H1 (cell line): ENCODE measurements around the gene HSDL2. TPM values are rescaled to one million over a fixed set of nuclear protein-coding genes. Genes with fewer than 3 reads are reported as not detected.

Experiments
- CTCF ChIA-PET: fragments of 300-600 bp; sonication (Branson Sonifier 250); formaldehyde crosslinking; loops from one replicate; lab custom pipeline; 2021; ENCODE audit not compliant: partially characterized antibody; lab: Charles Lee
- POLR2A ChIA-PET: fragments of 300-600 bp; sonication (Branson Sonifier 250); formaldehyde crosslinking; loops from one replicate; lab custom pipeline; 2021; ENCODE audit warnings: inconsistent platforms; ENCODE audit not compliant: partially characterized antibody; lab: Charles Lee
- DNase-seq, 2 experiments: peaks; one replicate each; pipeline versions ENCODE4 v3.0.0 to v3.0.0-alpha.2; 2010 to 2022; ENCODE audit warnings: low spot score in 2 of 2, low read depth in 1 of 2, mixed read lengths in 1 of 2
- FAIRE-seq: peaks from 2 replicates; lab custom pipeline; 2011; peaks lifted over from hg19 to GRCh38; lab: Jason Lieb, UNC
- H2AFZ ChIP-seq: 2 replicates; pipeline ENCODE4 v1.8.1; 2012; ENCODE audit warnings: low read length, inconsistent platforms
- H2AK5ac ChIP-seq: 2 replicates; pipeline ENCODE4 v1.6.1; 2013; ENCODE audit warnings: low read depth, low read length
- H2BK120ac ChIP-seq: replicated peaks from 2 replicates; pipeline ENCODE3; 2013; ENCODE audit warnings: low read depth, low read length, inconsistent platforms
- H2BK12ac ChIP-seq: 2 replicates; pipeline ENCODE4 v1.6.1; 2013; ENCODE audit warnings: low read depth, low read length
- H2BK15ac ChIP-seq: 2 replicates; pipeline ENCODE4 v1.6.1; 2013; ENCODE audit warnings: low read length
- H2BK20ac ChIP-seq: 2 replicates; pipeline ENCODE4 v1.6.1; 2013; ENCODE audit warnings: low read length
- H2BK5ac ChIP-seq: 2 replicates; pipeline ENCODE4 v1.6.1; 2013; ENCODE audit warnings: low read depth, low read length
- H3K14ac ChIP-seq: 2 replicates; pipeline ENCODE4 v1.6.1; 2013; ENCODE audit warnings: inconsistent platforms; ENCODE audit not compliant: insufficient read length
- H3K18ac ChIP-seq: 2 replicates; pipeline ENCODE4 v1.6.1; 2013; ENCODE audit warnings: low read length; ENCODE audit errors: extremely low read depth
- H3K23ac ChIP-seq: 2 replicates; pipeline ENCODE4 v1.6.1; 2013; ENCODE audit warnings: inconsistent platforms; ENCODE audit not compliant: insufficient read length
- H3K23me2 ChIP-seq: 2 replicates; pipeline ENCODE4 v1.6.1; 2013; ENCODE audit warnings: low read depth, low read length
- H3K27ac ChIP-seq: 2 replicates; pipeline ENCODE4 v1.6.1; 2011; ENCODE audit warnings: low read depth, low read length, inconsistent platforms
- H3K27me3 ChIP-seq, 4 experiments: replicated peaks in 1 of 4; 1 replicate in 1 of 4; 2 replicates in 3 of 4; pipeline versions ENCODE4 v1.6.1 to v1.8.1; 2011 to 2013; ENCODE audit warnings: low read length in 3 of 4, mild to moderate bottlenecking in 3 of 4, inconsistent platforms in 2 of 4, mixed read lengths in 2 of 4, moderate library complexity in 1 of 4; ENCODE audit not compliant: control insufficient read depth in 3 of 4, insufficient read depth in 3 of 4; ENCODE audit errors: extremely low read depth in 1 of 4
- H3K36me3 ChIP-seq, 4 experiments: 2 replicates each; pipeline versions ENCODE4 v1.6.1 to v1.8.1; 2011 to 2013; ENCODE audit warnings: mild to moderate bottlenecking in 4 of 4, low read length in 3 of 4, moderate library complexity in 2 of 4, control low read depth in 1 of 4, inconsistent platforms in 1 of 4; ENCODE audit not compliant: insufficient read depth in 4 of 4, control insufficient read depth in 2 of 4
- H3K4ac ChIP-seq: replicated peaks from 2 replicates; pipeline ENCODE3; 2013; ENCODE audit warnings: low read length, low read depth, mixed read lengths, inconsistent platforms; ENCODE audit not compliant: insufficient read length
- H3K4me1 ChIP-seq, 4 experiments: replicated peaks in 1 of 4; 1 replicate in 1 of 4; 2 replicates in 3 of 4; pipeline versions ENCODE4 v1.6.1 to v1.8.1; 2011 to 2013; ENCODE audit warnings: low read length in 3 of 4, inconsistent platforms in 2 of 4, mixed read lengths in 1 of 4; ENCODE audit not compliant: insufficient read depth in 4 of 4, control insufficient read depth in 3 of 4
- H3K4me2 ChIP-seq, 2 experiments: 2 replicates each; pipeline versions ENCODE4 v1.6.1 to v1.8.1; 2011 to 2013; ENCODE audit warnings: low read depth in 2 of 2, low read length in 2 of 2, control low read depth in 1 of 2, inconsistent platforms in 1 of 2, mild to moderate bottlenecking in 1 of 2; ENCODE audit not compliant: insufficient read depth in 1 of 2
- H3K4me3 ChIP-seq, 4 experiments: fragments of 200-600, 300-600 bp in 1 of 4; sonication (generic), shearing (Covaris generic), sonication (Bioruptor Twin) in 1 of 4; 2 replicates each; pipeline versions ENCODE4 v1.5.1 to v1.8.1; 2011 to 2016; ENCODE audit warnings: low read length in 4 of 4, low read depth in 3 of 4, control low read depth in 2 of 4, inconsistent platforms in 2 of 4, mild to moderate bottlenecking in 2 of 4, mixed read lengths in 1 of 4, moderate library complexity in 1 of 4; ENCODE audit not compliant: insufficient read depth in 2 of 4; ENCODE audit errors: extremely low read depth in 1 of 4
- H3K56ac ChIP-seq: replicated peaks from 2 replicates; pipeline ENCODE3; 2013; ENCODE audit warnings: low read depth, mild to moderate bottlenecking, mixed read lengths, low read length, inconsistent platforms; ENCODE audit not compliant: insufficient read length
- H3K79me1 ChIP-seq: 2 replicates; pipeline ENCODE4 v1.6.1; 2013; ENCODE audit warnings: low read depth, low read length, control low read depth
- H3K79me2 ChIP-seq, 2 experiments: 2 replicates each; pipeline versions ENCODE4 v1.6.1 to v1.8.1; 2012 to 2013; ENCODE audit warnings: low read length in 2 of 2, mild to moderate bottlenecking in 2 of 2, inconsistent platforms in 1 of 2; ENCODE audit not compliant: insufficient read depth in 2 of 2, control insufficient read depth in 1 of 2
- H3K9ac ChIP-seq, 4 experiments: replicated peaks in 1 of 4; 1 replicate in 1 of 4; 2 replicates in 3 of 4; pipeline versions ENCODE4 v1.6.1 to v1.8.1; 2011 to 2013; ENCODE audit warnings: low read depth in 3 of 4, low read length in 3 of 4, control low read depth in 2 of 4, mild to moderate bottlenecking in 2 of 4, moderate library complexity in 2 of 4, inconsistent platforms in 1 of 4; ENCODE audit errors: extremely low read depth in 1 of 4
- H3K9me3 ChIP-seq, 2 experiments: 2 replicates each; pipeline versions ENCODE4 v1.6.1 to v1.8.1; 2012 to 2013; ENCODE audit warnings: mild to moderate bottlenecking in 2 of 2, moderate library complexity in 2 of 2, control low read depth in 1 of 2, inconsistent platforms in 1 of 2, low read depth in 1 of 2, low read length in 1 of 2, mixed read lengths in 1 of 2; ENCODE audit not compliant: insufficient read depth in 2 of 2
- H4K20me1 ChIP-seq, 2 experiments: replicated peaks in 1 of 2; 2 replicates each; pipeline versions ENCODE3 to v1.8.1; 2011 to 2013; ENCODE audit warnings: inconsistent platforms in 2 of 2, low read length in 2 of 2, mild to moderate bottlenecking in 1 of 2; ENCODE audit not compliant: insufficient read depth in 2 of 2, control insufficient read depth in 1 of 2
- H4K5ac ChIP-seq: 2 replicates; pipeline ENCODE4 v1.6.1; 2013; ENCODE audit warnings: low read length, low read depth, mixed read lengths, inconsistent platforms; ENCODE audit not compliant: insufficient read length
- H4K8ac ChIP-seq: 2 replicates; pipeline ENCODE4 v1.8.0; 2013; ENCODE audit warnings: mild to moderate bottlenecking, moderate library complexity, low read length, inconsistent platforms; ENCODE audit not compliant: insufficient read depth; ENCODE audit errors: extremely low read depth
- H4K91ac ChIP-seq: replicated peaks from 2 replicates; pipeline ENCODE3; 2013; ENCODE audit warnings: low read length, mixed read lengths, inconsistent platforms; ENCODE audit not compliant: insufficient read length
- ATF3 ChIP-seq: IDR thresholded peaks from 2 replicates; pipeline ENCODE4 v1.6.1; 2011; ENCODE audit warnings: low read depth, mild to moderate bottlenecking, low read length; ENCODE audit not compliant: insufficient read depth
- BACH1 ChIP-seq: IDR thresholded peaks from 2 replicates; pipeline ENCODE4 v1.6.1; 2012; ENCODE audit warnings: low read length, improper control_type of control experiment
- BCL11A ChIP-seq, 2 experiments: IDR thresholded peaks; one replicate each; pipeline ENCODE4 v1.6.1; 2011; ENCODE audit warnings: low read depth in 2 of 2, low read length in 2 of 2, mild to moderate bottlenecking in 2 of 2
- CREB1 ChIP-seq: IDR thresholded peaks from 2 replicates; pipeline ENCODE4 v1.6.1; 2012; ENCODE audit warnings: inconsistent platforms
- CTBP2 ChIP-seq: IDR thresholded peaks from 2 replicates; pipeline ENCODE4 v1.7.0; 2011; ENCODE audit warnings: borderline replicate concordance, mild to moderate bottlenecking, moderate library complexity, mixed read lengths, low read length; ENCODE audit not compliant: insufficient read depth, insufficient read length
- MAX ChIP-seq: IDR thresholded peaks from 2 replicates; pipeline ENCODE4 v1.6.1; 2012; ENCODE audit warnings: inconsistent platforms
- NRF1 ChIP-seq: IDR thresholded peaks from 2 replicates; pipeline ENCODE4 v1.6.1; 2011; ENCODE audit warnings: mild to moderate bottlenecking, low read depth, low read length, improper control_type of control experiment
- POLR2AphosphoS5 ChIP-seq: IDR thresholded peaks from 2 replicates; pipeline ENCODE4 v1.6.1; 2011; ENCODE audit warnings: low read depth, low read length
- RFX5 ChIP-seq: IDR thresholded peaks from 2 replicates; pipeline ENCODE4 v1.6.1; 2011; ENCODE audit warnings: low read depth, low read length, improper control_type of control experiment, borderline replicate concordance
- SIRT6 ChIP-seq: IDR thresholded peaks from one replicate; pipeline ENCODE4 v1.7.1; 2012; ENCODE audit warnings: low read length, inconsistent platforms
- SP1 ChIP-seq: IDR thresholded peaks from 2 replicates; pipeline ENCODE4 v1.6.1; 2011; ENCODE audit warnings: low read depth, low read length
- SP4 ChIP-seq: IDR thresholded peaks from 2 replicates; pipeline ENCODE4 v1.6.1; 2012; ENCODE audit warnings: low read length, inconsistent platforms
- TAF1 ChIP-seq: IDR thresholded peaks from 2 replicates; pipeline ENCODE4 v1.6.1; 2011; ENCODE audit warnings: mild to moderate bottlenecking, low read depth, low read length
- TCF12 ChIP-seq: IDR thresholded peaks from 2 replicates; pipeline ENCODE4 v1.6.1; 2011; ENCODE audit warnings: low read depth, mild to moderate bottlenecking, low read length
- TEAD4 ChIP-seq: IDR thresholded peaks from 2 replicates; pipeline ENCODE4 v1.6.1; 2012; ENCODE audit warnings: low read depth, low read length, inconsistent platforms, mixed read lengths
- WGBS, 2 experiments: shearing (Covaris generic) in 1 of 2; methylation state at CpG; one replicate each; pipeline versions ENCODE4 v1.1.6 to v1.1.7; 2013 to 2015; ENCODE audit warnings: low lambda C conversion rate in 2 of 2, mixed read lengths in 2 of 2, inconsistent platforms in 1 of 2, low coverage in 1 of 2, missing lambda C conversion rate in 1 of 2; ENCODE audit not compliant: insufficient replicate concordance in 2 of 2, insufficient coverage in 1 of 2, insufficient read length in 1 of 2; ENCODE audit errors: extremely low coverage in 1 of 2, missing lambda C conversion rate in 1 of 2; 5-methylcytosine and 5-hydroxymethylcytosine counted together
- polyA plus RNA-seq, 7 experiments: library from polyadenylated mRNA; depleted of rRNA in 3 of 7; stranded (reverse) in 5 of 7; unstranded in 2 of 7; fragments of >200 nt in 5 of 7; fragments of 200-250 nt in 2 of 7; gene quantifications; 1 replicate in 5 of 7; 2 replicates in 1 of 7; 4 replicates in 1 of 7; pipeline versions ENCODE4 v1.2.1 to v1.2.3, GENCODE V29; 2011 to 2013; ENCODE audit warnings: missing spikeins in 2 of 7, mixed read lengths in 2 of 7
- total RNA-seq: library from RNA; stranded (reverse); fragmentation: NEBNext Ultra II Directional; extraction: Animal tissue kit (Norgen Biotek cat#: 25700); gene quantifications from 2 replicates; pipeline ENCODE4 v1.2.1, GENCODE V29; 2021

The HSDL2 gene
- total and polyA plus RNA-seq, 2 of the 8 experiments (the other 6 are each of a cell fraction or from before 2014, with no cell fraction given) = 6.6 to 15.4 TPM

- Histone ChIP-seq H2BK15ac (no peak overlapping the region), H3K23me2 (no peaks in the 10 kb centered on the region), H2AK5ac (no peak overlapping the region), H3K14ac (no peak overlapping the region), H3K4me1 (peaks cover 0 to 2% (median 0%) of the 10 kb centered on the region in 4 experiments; a peak in 2 of 7 replicates), H3K4me3 (no peak overlapping the region), H3K9me3 (peaks cover 3 to 6% of the 10 kb centered on the region in 2 experiments; a peak in 2 of 4 replicates), H2BK5ac (no peak overlapping the region), H3K36me3 (peaks cover 0 to 3% (median 0%) of the 10 kb centered on the region in 4 experiments; a peak in 1 of 8 replicates), H3K56ac (no peak overlapping the region), H3K4ac (no peak overlapping the region), H3K23ac (no peak overlapping the region), H3K27ac (no peak overlapping the region), H3K4me2 (no peak overlapping the region), H3K79me1 (no peaks in the 10 kb centered on the region), H4K5ac (no peak overlapping the region), H2BK120ac (no peak overlapping the region), H3K18ac (no peak overlapping the region), H2BK20ac (no peak overlapping the region), H2BK12ac (no peak overlapping the region), H4K91ac (no peak overlapping the region), H4K20me1 (no peaks in the 10 kb centered on the region), H3K27me3 (no peaks in the 10 kb centered on the region), H3K79me2 (no peaks in the 10 kb centered on the region), H2AFZ (no peak overlapping the region), H4K8ac (no peak overlapping the region), H3K9ac (no peak overlapping the region)
- DNase-seq = no peak
- CTCF ChIA-PET = interaction anchor here (0.8 to 1.6 kb wide), 2 partner anchors 12 to 299 kb away, joined by 3 read pairs; no protein-coding TSS in a partner anchor
- no peak for FAIRE-seq
- POLR2A ChIA-PET = no interaction called here
- WGBS, 2 experiments = 95% methylated on average over 6 of the region's 6 CpGs; no CpG with 5 or more reads in 1 of the 2 experiments
- no peak for TF ChIP-seq CREB1
- no peak for TF ChIP-seq MAX
- no peak for TF ChIP-seq POLR2AphosphoS5
- TF ChIP-seq TEAD4 = no peak
- no peak for TF ChIP-seq BCL11A (IDR thresholded peaks at IDR 0.05; ENCODE audit: low read depth in 2 of 2, low read length in 2 of 2)
- no peak for TF ChIP-seq ATF3
- no peak for TF ChIP-seq SIRT6
- no peak for TF ChIP-seq RFX5
- TF ChIP-seq SP4 = no peak
- no peak for TF ChIP-seq NRF1
- no peak for TF ChIP-seq BACH1
- no peak for TF ChIP-seq SP1
- TF ChIP-seq CTBP2 = no peak
- no peak for TF ChIP-seq TAF1
- no peak for TF ChIP-seq TCF12
Measured at GRCh38 chr9:112396416-112396815, 16.5 kb downstream of the HSDL2 start.
